ENCODE measurements around the gene SCNN1G.

SCNN1G gene

GRCh38 chr16:23156946-23157460 is 25.5 kb upstream of the SCNN1G start:
- DNase-seq (ENCODE audit: insufficient read length) (no peak), FAIRE-seq (no peak)

GRCh38 chr16:23158114-23158513 is 24.4 kb upstream of the SCNN1G start:
- TF ChIP-seq POLR2AphosphoS5 (IDR thresholded peaks at IDR 0.05; ENCODE audit: low read depth, low read length) (no peak), POLR2A (IDR thresholded peaks at IDR 0.05; ENCODE audit: low read depth, low read length) (no peak), TAF1 (IDR thresholded peaks at IDR 0.05; ENCODE audit: borderline replicate concordance, low read depth, low read length) (no peak)
- no peak for FAIRE-seq
- no peak for DNase-seq (ENCODE audit: insufficient read length)

More at GRCh38 chr16:23156946-23157460, 25.5 kb upstream of the SCNN1G start:
- TF ChIP-seq POLR2A (IDR thresholded peaks at IDR 0.05; ENCODE audit: low read depth, low read length): no peak
- TF ChIP-seq POLR2AphosphoS5 (IDR thresholded peaks at IDR 0.05; ENCODE audit: low read depth, low read length): no peak
- TF ChIP-seq TAF1 (IDR thresholded peaks at IDR 0.05; ENCODE audit: borderline replicate concordance, low read depth, low read length): no peak

GRCh38 chr16:23160082-23160481 is 22.5 kb upstream of the SCNN1G start:
- DNase-seq (ENCODE audit: insufficient read length) (no peak), FAIRE-seq (no peak)
- no peak for TF ChIP-seq POLR2A (IDR thresholded peaks at IDR 0.05; ENCODE audit: low read depth, low read length)

- DNase-seq (ENCODE audit: insufficient read length): no peak
- FAIRE-seq: no peak
- no peak for TF ChIP-seq POLR2A (IDR thresholded peaks at IDR 0.05; ENCODE audit: low read depth, low read length)
- no peak for TF ChIP-seq TAF1 (IDR thresholded peaks at IDR 0.05; ENCODE audit: borderline replicate concordance, low read depth, low read length)
- TF ChIP-seq POLR2AphosphoS5 (IDR thresholded peaks at IDR 0.05; ENCODE audit: low read depth, low read length): no peak
Observed at GRCh38 chr16:23160574-23160973, 22.0 kb upstream of the SCNN1G start.

GRCh38 chr16:23163921-23164320 is 18.6 kb upstream of the SCNN1G start:
- no peak for TF ChIP-seq TAF1 (IDR thresholded peaks at IDR 0.05; ENCODE audit: borderline replicate concordance, low read depth, low read length)
- no peak for TF ChIP-seq POLR2AphosphoS5 (IDR thresholded peaks at IDR 0.05; ENCODE audit: low read depth, low read length)
- TF ChIP-seq POLR2A (IDR thresholded peaks at IDR 0.05; ENCODE audit: low read depth, low read length): no peak
- no peak for FAIRE-seq
- DNase-seq (ENCODE audit: insufficient read length): no peak

GRCh38 chr16:23164736-23165135 is 17.8 kb upstream of the SCNN1G start:
- FAIRE-seq (no peak), DNase-seq (ENCODE audit: insufficient read length) (no peak)
- TF ChIP-seq POLR2AphosphoS5 (IDR thresholded peaks at IDR 0.05; ENCODE audit: low read depth, low read length) (no peak), POLR2A (IDR thresholded peaks at IDR 0.05; ENCODE audit: low read depth, low read length) (no peak), TAF1 (IDR thresholded peaks at IDR 0.05; ENCODE audit: borderline replicate concordance, low read depth, low read length) (no peak)

GRCh38 chr16:23172583-23172982 is 10.0 kb upstream of the SCNN1G start:
- no peak for FAIRE-seq
- TF ChIP-seq TAF1 (IDR thresholded peaks at IDR 0.05; ENCODE audit: borderline replicate concordance, low read depth, low read length): no peak
- TF ChIP-seq POLR2A (IDR thresholded peaks at IDR 0.05; ENCODE audit: low read depth, low read length): no peak
- TF ChIP-seq POLR2AphosphoS5 (IDR thresholded peaks at IDR 0.05; ENCODE audit: low read depth, low read length): no peak
- no peak for DNase-seq (ENCODE audit: insufficient read length)

- TF ChIP-seq POLR2AphosphoS5 (IDR thresholded peaks at IDR 0.05; ENCODE audit: low read depth, low read length) (no peak), TAF1 (IDR thresholded peaks at IDR 0.05; ENCODE audit: borderline replicate concordance, low read depth, low read length) (no peak), POLR2A (IDR thresholded peaks at IDR 0.05; ENCODE audit: low read depth, low read length) (no peak)
- DNase-seq (ENCODE audit: insufficient read length): no peak
- FAIRE-seq: no peak
Observed at GRCh38 chr16:23172994-23173393, 9.6 kb upstream of the SCNN1G start.

- FAIRE-seq (no peak), DNase-seq (ENCODE audit: insufficient read length) (no peak)
- TF ChIP-seq TAF1 (IDR thresholded peaks at IDR 0.05; ENCODE audit: borderline replicate concordance, low read depth, low read length) (no peak), POLR2AphosphoS5 (IDR thresholded peaks at IDR 0.05; ENCODE audit: low read depth, low read length) (no peak), POLR2A (IDR thresholded peaks at IDR 0.05; ENCODE audit: low read depth, low read length) (no peak)
Observed at GRCh38 chr16:23174622-23175021, 7.9 kb upstream of the SCNN1G start.

GRCh38 chr16:23175651-23176050 is 6.9 kb upstream of the SCNN1G start:
- TF ChIP-seq POLR2AphosphoS5 (IDR thresholded peaks at IDR 0.05; ENCODE audit: low read depth, low read length): no peak
- TF ChIP-seq TAF1 (IDR thresholded peaks at IDR 0.05; ENCODE audit: borderline replicate concordance, low read depth, low read length): no peak
- no peak for TF ChIP-seq POLR2A (IDR thresholded peaks at IDR 0.05; ENCODE audit: low read depth, low read length)
- no peak for DNase-seq (ENCODE audit: insufficient read length)
- no peak for FAIRE-seq

- no peak for FAIRE-seq
- DNase-seq (ENCODE audit: insufficient read length): no peak
- TF ChIP-seq POLR2A (IDR thresholded peaks at IDR 0.05; ENCODE audit: low read depth, low read length) (no peak), TAF1 (IDR thresholded peaks at IDR 0.05; ENCODE audit: borderline replicate concordance, low read depth, low read length) (no peak), POLR2AphosphoS5 (IDR thresholded peaks at IDR 0.05; ENCODE audit: low read depth, low read length) (no peak)
Observed at GRCh38 chr16:23181506-23181905, 1.0 kb upstream of the SCNN1G start.

GRCh38 chr16:23182206-23182678 is 303 bp upstream of the SCNN1G start:
- peak; percentile 92 for FAIRE-seq
- peak; percentile 94 for DNase-seq (ENCODE audit: insufficient read length)
- TF ChIP-seq POLR2AphosphoS5 (IDR thresholded peaks at IDR 0.05; ENCODE audit: low read depth, low read length): no peak
- TF ChIP-seq TAF1 (IDR thresholded peaks at IDR 0.05; ENCODE audit: borderline replicate concordance, low read depth, low read length): no peak
- no peak for TF ChIP-seq POLR2A (IDR thresholded peaks at IDR 0.05; ENCODE audit: low read depth, low read length)

- TF ChIP-seq TAF1 (IDR thresholded peaks at IDR 0.05; ENCODE audit: borderline replicate concordance, low read depth, low read length) (no peak), POLR2A (IDR thresholded peaks at IDR 0.05; ENCODE audit: low read depth, low read length) (no peak), POLR2AphosphoS5 (IDR thresholded peaks at IDR 0.05; ENCODE audit: low read depth, low read length) (no peak)
- FAIRE-seq (no peak), DNase-seq (ENCODE audit: insufficient read length) (no peak)
Observed at GRCh38 chr16:23183543-23183862, 958 bp downstream of the SCNN1G start.

Measured in GM12892 (cell line).